HepG2 (cell line): ENCODE results near the gene SLC27A3.

Source experiments
- TF ChIP-seq, protein P1 (sequence below): sonication (generic); formaldehyde crosslinking; IDR thresholded peaks from 2 replicates; pipeline ENCODE4 v1.4.0; 2020; ENCODE audit warnings: missing genetic modification reagents, mild to moderate bottlenecking, borderline replicate concordance
- TF ChIP-seq, protein P2 (sequence below): conservative IDR thresholded peaks from 2 replicates; pipeline ENCODE4 v1.6.1; 2018; ENCODE audit warnings: missing genetic modification reagents

DNA sequence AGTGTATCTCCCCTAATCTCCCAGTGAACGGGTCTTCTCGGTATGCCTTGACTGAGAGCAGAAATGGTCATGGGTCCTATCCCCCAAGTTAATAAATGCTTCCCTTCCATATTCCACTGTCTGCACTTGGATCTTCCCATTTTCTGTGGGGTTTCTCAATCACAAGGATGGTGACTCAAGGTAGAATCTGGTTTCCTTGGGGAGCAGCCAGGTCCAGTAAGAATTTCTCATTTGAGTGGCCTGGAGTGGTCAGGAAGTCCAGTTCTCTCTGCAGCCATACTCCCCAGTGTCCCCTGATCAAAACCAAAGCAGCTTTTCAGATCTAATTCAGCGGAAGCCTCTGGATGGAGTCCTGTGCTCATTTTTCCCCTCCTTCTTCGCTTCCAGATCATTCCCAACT is 14.8 kb upstream of the SLC27A3 start:
- TF ChIP-seq, protein P1, sequence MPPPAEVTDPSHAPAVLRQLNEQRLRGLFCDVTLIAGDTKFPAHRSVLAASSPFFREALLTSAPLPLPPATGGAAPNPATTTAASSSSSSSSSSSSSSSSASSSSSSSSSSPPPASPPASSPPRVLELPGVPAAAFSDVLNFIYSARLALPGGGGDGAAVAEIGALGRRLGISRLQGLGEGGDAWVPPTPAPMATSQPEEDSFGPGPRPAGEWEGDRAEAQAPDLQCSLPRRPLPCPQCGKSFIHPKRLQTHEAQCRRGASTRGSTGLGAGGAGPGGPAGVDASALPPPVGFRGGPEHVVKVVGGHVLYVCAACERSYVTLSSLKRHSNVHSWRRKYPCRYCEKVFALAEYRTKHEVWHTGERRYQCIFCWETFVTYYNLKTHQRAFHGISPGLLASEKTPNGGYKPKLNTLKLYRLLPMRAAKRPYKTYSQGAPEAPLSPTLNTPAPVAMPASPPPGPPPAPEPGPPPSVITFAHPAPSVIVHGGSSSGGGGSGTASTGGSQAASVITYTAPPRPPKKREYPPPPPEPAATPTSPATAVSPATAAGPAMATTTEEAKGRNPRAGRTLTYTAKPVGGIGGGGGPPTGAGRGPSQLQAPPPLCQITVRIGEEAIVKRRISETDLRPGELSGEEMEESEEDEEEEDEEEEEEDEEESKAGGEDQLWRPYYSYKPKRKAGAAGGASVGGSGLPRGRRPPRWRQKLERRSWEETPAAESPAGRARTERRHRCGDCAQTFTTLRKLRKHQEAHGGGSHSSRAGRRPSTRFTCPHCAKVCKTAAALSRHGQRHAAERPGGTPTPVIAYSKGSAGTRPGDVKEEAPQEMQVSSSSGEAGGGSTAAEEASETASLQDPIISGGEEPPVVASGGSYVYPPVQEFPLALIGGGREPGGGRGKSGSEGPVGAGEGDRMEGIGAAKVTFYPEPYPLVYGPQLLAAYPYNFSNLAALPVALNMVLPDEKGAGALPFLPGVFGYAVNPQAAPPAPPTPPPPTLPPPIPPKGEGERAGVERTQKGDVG, result no peak
- TF ChIP-seq, protein P2, sequence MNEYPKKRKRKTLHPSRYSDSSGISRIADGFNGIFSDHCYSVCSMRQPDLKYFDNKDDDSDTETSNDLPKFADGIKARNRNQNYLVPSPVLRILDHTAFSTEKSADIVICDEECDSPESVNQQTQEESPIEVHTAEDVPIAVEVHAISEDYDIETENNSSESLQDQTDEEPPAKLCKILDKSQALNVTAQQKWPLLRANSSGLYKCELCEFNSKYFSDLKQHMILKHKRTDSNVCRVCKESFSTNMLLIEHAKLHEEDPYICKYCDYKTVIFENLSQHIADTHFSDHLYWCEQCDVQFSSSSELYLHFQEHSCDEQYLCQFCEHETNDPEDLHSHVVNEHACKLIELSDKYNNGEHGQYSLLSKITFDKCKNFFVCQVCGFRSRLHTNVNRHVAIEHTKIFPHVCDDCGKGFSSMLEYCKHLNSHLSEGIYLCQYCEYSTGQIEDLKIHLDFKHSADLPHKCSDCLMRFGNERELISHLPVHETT (CRISPR knock-in tag), result no peak
